CD14-positive monocyte (primary cell): Measurements from ENCODE around the gene NIPBL. TPM values are rescaled to one million over a fixed set of nuclear protein-coding genes. Genes with fewer than 3 reads are reported as not detected.

Experiments used
- DNase-seq, 3 donors: peaks; one replicate each; pipeline ENCODE4 v3.0.0-alpha.2; 2011 to 2022
- H2AFZ ChIP-seq: 2 replicates; pipeline ENCODE4 v1.6.0; 2012; ENCODE audit warnings: mild to moderate bottlenecking, low read depth, low read length, inconsistent platforms; ENCODE audit not compliant: insufficient read depth, poor library complexity, severe bottlenecking
- H3K27ac ChIP-seq, 2 donors: 1 replicate in 1 of 2; 2 replicates in 1 of 2; pipeline ENCODE4 v1.5.1; 2012 to 2013; ENCODE audit warnings: low read length in 2 of 2, control low read depth in 1 of 2, inconsistent platforms in 1 of 2, low read depth in 1 of 2, mild to moderate bottlenecking in 1 of 2
- H3K27me3 ChIP-seq, 2 donors: one replicate each; pipeline versions ENCODE4 v1.6.0 to v1.6.1; 2011 to 2013; ENCODE audit warnings: low read length in 2 of 2; ENCODE audit not compliant: control insufficient read depth in 2 of 2, insufficient read depth in 2 of 2
- H3K36me3 ChIP-seq, 2 donors: replicated peaks in 1 of 2; 1 replicate in 1 of 2; 2 replicates in 1 of 2; pipeline versions ENCODE4 v1.5.1 to v1.6.1; 2012 to 2013; ENCODE audit warnings: low read length in 2 of 2, control low read depth in 1 of 2, inconsistent platforms in 1 of 2, mild to moderate bottlenecking in 1 of 2; ENCODE audit not compliant: insufficient read depth in 2 of 2, control insufficient read depth in 1 of 2
- H3K4me1 ChIP-seq, 2 donors: 1 replicate in 1 of 2; 2 replicates in 1 of 2; pipeline versions ENCODE4 v1.5.1 to v1.6.1; 2012 to 2013; ENCODE audit warnings: low read length in 2 of 2, control low read depth in 1 of 2, inconsistent platforms in 1 of 2, mild to moderate bottlenecking in 1 of 2, moderate library complexity in 1 of 2; ENCODE audit not compliant: insufficient read depth in 2 of 2, control insufficient read depth in 1 of 2
- H3K4me2 ChIP-seq: replicated peaks from 2 replicates; pipeline ENCODE3; 2012; ENCODE audit warnings: low read length, moderate library complexity, mild to moderate bottlenecking; ENCODE audit not compliant: poor library complexity, severe bottlenecking; ENCODE audit errors: extremely low read depth
- H3K4me3 ChIP-seq, 3 experiments: fragments of 200-600 bp in 1 of 3; sonication (generic) in 1 of 3; replicated peaks in 1 of 3; 1 replicate in 2 of 3; 2 replicates in 1 of 3; pipeline ENCODE4 v1.5.1; 2011 to 2013; ENCODE audit warnings: low read length in 3 of 3, mild to moderate bottlenecking in 3 of 3, control low read depth in 2 of 3, low read depth in 2 of 3, inconsistent platforms in 1 of 3, moderate library complexity in 1 of 3
- H3K79me2 ChIP-seq: 2 replicates; pipeline ENCODE4 v1.6.0; 2012; ENCODE audit warnings: mild to moderate bottlenecking, control low read depth, inconsistent platforms, low read length, moderate library complexity; ENCODE audit not compliant: insufficient read depth
- H3K9ac ChIP-seq: 2 replicates; pipeline ENCODE4 v1.6.0; 2017; ENCODE audit warnings: low read length, mild to moderate bottlenecking; ENCODE audit not compliant: insufficient read depth, poor library complexity, severe bottlenecking
- H3K9me3 ChIP-seq, 2 donors: replicated peaks in 1 of 2; 1 replicate in 1 of 2; 2 replicates in 1 of 2; pipeline versions ENCODE4 v1.5.1 to v1.6.1; 2012 to 2013; ENCODE audit warnings: low read length in 2 of 2, control low read depth in 1 of 2; ENCODE audit not compliant: control insufficient read depth in 1 of 2, insufficient read depth in 1 of 2
- H4K20me1 ChIP-seq: 2 replicates; pipeline ENCODE4 v1.6.0; 2012; ENCODE audit warnings: mild to moderate bottlenecking, low read length, control low read depth, moderate library complexity; ENCODE audit not compliant: insufficient read depth
- H3K27ac Mint-ChIP-seq, 7 donors: one replicate each; pipeline ENCODE4 v1.8.0; 2020; ENCODE audit warnings: mild to moderate bottlenecking in 7 of 7, mixed read lengths in 7 of 7, moderate library complexity in 6 of 7, inconsistent platforms in 2 of 7
- H3K27me3 Mint-ChIP-seq, 3 donors: one replicate each; pipeline ENCODE4 v1.8.0; 2021 to 2022; ENCODE audit warnings: low read depth in 3 of 3, mild to moderate bottlenecking in 3 of 3, mixed read lengths in 3 of 3, moderate library complexity in 3 of 3, inconsistent platforms in 1 of 3
- H3K36me3 Mint-ChIP-seq, 2 donors: one replicate each; pipeline ENCODE4 v1.8.0; 2020; ENCODE audit warnings: mixed read lengths in 2 of 2, inconsistent platforms in 1 of 2, mild to moderate bottlenecking in 1 of 2
- H3K4me1 Mint-ChIP-seq: one replicate; pipeline ENCODE4 v1.8.0; 2020; ENCODE audit warnings: mild to moderate bottlenecking, mixed read lengths
- H3K4me3 Mint-ChIP-seq, 2 donors: one replicate each; pipeline ENCODE4 v1.8.0; 2020; ENCODE audit warnings: mild to moderate bottlenecking in 2 of 2, mixed read lengths in 2 of 2, moderate library complexity in 1 of 2
- H3K9me3 Mint-ChIP-seq, 7 donors: one replicate each; pipeline ENCODE4 v1.8.0; 2020 to 2022; ENCODE audit warnings: mixed read lengths in 7 of 7, mild to moderate bottlenecking in 6 of 7, moderate library complexity in 6 of 7, inconsistent platforms in 2 of 7
- CTCF ChIP-seq: fragments of 200-600 bp; IDR thresholded peaks from one replicate; pipeline ENCODE4 v1.8.0; 2022; ENCODE audit warnings: antibody characterized with exemption, mild to moderate bottlenecking
- WGBS: methylation state at CpG from one replicate; pipeline ENCODE4 v1.1.5; 2013; ENCODE audit warnings: missing lambda C conversion rate; ENCODE audit not compliant: insufficient coverage; 5-methylcytosine and 5-hydroxymethylcytosine counted together
- intact Hi-C, 2 donors: fragments of 100-400 bp; cut with micrococcal nuclease; formaldehyde crosslinking; loops; one replicate each; pipeline versions ENCODE4 v1.15.0 to v1.15.1; 2023
- polyA plus RNA-seq, 3 donors: library from polyadenylated mRNA; depleted of rRNA in 1 of 3; unstranded in 2 of 3; stranded (reverse) in 1 of 3; fragments of 300-500 nt in 2 of 3; fragments of >200 nt in 1 of 3; fragmentation: Illumina TruSeq in 2 of 3; gene quantifications; 1 replicate in 2 of 3; 2 replicates in 1 of 3; pipeline ENCODE4 v1.2.3, GENCODE V29; 2012 to 2021

NIPBL gene
- polyA plus RNA-seq, 3 donors: 6.6 to 36.0 (median 16.2) TPM

GRCh38 chr5:37112383-37112991 is 235.9 kb downstream of the NIPBL start:
- no peak overlapping the region for H3K4me3 Mint-ChIP-seq

More at GRCh38 chr5:37112383-37112991, 235.9 kb downstream of the NIPBL start:
- Mint-ChIP-seq H3K9me3 (peaks cover 0 to 9% (median 3%) of the 10 kb centered on the region in 7 donors), H3K27me3 (peaks cover 0 to 4% (median 0%) of the 10 kb centered on the region in 3 donors), H3K36me3 (peaks cover 13 to 17% of the 10 kb centered on the region in 2 donors), H3K4me1 (peaks cover 15% of the 10 kb centered on the region), H3K27ac (no peak overlapping the region)
- Histone ChIP-seq H2AFZ (peak overlapping the region; percentile 8), H3K27ac (peak overlapping the region in 1 of 2 donors; percentile 70), H3K36me3 (peaks cover 0 to 2% of the 10 kb centered on the region in 2 donors), H3K4me1 (peaks cover 7 to 9% of the 10 kb centered on the region in 2 donors), H3K9me3 (no peaks in the 10 kb centered on the region), H3K79me2 (no peaks in the 10 kb centered on the region), H3K4me2 (no peak overlapping the region), H3K4me3 (no peak overlapping the region), H3K27me3 (no peaks in the 10 kb centered on the region), H3K9ac (no peak overlapping the region), H4K20me1 (no peaks in the 10 kb centered on the region)
- WGBS: 0% methylated on average over 1 of the region's 3 CpGs
- TF ChIP-seq CTCF: no peak
- intact Hi-C loops: no loop called here
- DNase-seq: no peak
